Adipocyte (in vitro differentiated cells): ENCODE measurements around the gene GTSE1.

ENCODE experiments used
- DNase-seq: peaks from one replicate; pipeline ENCODE4 v3.0.0-alpha.2; 2015; ENCODE audit warnings: low read depth
- H3K27me3 ChIP-seq: replicated peaks from 2 replicates; pipeline ENCODE4 v1.7.0; 2013; ENCODE audit warnings: mild to moderate bottlenecking, low read length, moderate library complexity; ENCODE audit not compliant: control insufficient read depth, insufficient read depth
- H3K36me3 ChIP-seq: 2 replicates; pipeline ENCODE4 v1.7.0; 2013; ENCODE audit warnings: low read length, mild to moderate bottlenecking, moderate library complexity; ENCODE audit not compliant: control insufficient read depth, insufficient read depth, severe bottlenecking
- H3K4me1 ChIP-seq: 2 replicates; pipeline ENCODE4 v1.7.0; 2013; ENCODE audit warnings: mild to moderate bottlenecking, low read length, moderate library complexity; ENCODE audit not compliant: control insufficient read depth, insufficient read depth
- H3K4me3 ChIP-seq: 2 replicates; pipeline ENCODE4 v1.7.0; 2013; ENCODE audit warnings: mild to moderate bottlenecking, low read length, moderate library complexity
- H3K9ac ChIP-seq: 2 replicates; pipeline ENCODE4 v1.7.0; 2013; ENCODE audit warnings: mild to moderate bottlenecking, low read length, moderate library complexity
- H3K9me3 ChIP-seq: 2 replicates; pipeline ENCODE4 v1.7.0; 2013; ENCODE audit warnings: mild to moderate bottlenecking, low read length, moderate library complexity; ENCODE audit not compliant: control insufficient read depth

GTSE1 gene, protein sequence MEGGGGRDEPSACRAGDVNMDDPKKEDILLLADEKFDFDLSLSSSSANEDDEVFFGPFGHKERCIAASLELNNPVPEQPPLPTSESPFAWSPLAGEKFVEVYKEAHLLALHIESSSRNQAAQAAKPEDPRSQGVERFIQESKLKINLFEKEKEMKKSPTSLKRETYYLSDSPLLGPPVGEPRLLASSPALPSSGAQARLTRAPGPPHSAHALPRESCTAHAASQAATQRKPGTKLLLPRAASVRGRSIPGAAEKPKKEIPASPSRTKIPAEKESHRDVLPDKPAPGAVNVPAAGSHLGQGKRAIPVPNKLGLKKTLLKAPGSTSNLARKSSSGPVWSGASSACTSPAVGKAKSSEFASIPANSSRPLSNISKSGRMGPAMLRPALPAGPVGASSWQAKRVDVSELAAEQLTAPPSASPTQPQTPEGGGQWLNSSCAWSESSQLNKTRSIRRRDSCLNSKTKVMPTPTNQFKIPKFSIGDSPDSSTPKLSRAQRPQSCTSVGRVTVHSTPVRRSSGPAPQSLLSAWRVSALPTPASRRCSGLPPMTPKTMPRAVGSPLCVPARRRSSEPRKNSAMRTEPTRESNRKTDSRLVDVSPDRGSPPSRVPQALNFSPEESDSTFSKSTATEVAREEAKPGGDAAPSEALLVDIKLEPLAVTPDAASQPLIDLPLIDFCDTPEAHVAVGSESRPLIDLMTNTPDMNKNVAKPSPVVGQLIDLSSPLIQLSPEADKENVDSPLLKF

DNA sequence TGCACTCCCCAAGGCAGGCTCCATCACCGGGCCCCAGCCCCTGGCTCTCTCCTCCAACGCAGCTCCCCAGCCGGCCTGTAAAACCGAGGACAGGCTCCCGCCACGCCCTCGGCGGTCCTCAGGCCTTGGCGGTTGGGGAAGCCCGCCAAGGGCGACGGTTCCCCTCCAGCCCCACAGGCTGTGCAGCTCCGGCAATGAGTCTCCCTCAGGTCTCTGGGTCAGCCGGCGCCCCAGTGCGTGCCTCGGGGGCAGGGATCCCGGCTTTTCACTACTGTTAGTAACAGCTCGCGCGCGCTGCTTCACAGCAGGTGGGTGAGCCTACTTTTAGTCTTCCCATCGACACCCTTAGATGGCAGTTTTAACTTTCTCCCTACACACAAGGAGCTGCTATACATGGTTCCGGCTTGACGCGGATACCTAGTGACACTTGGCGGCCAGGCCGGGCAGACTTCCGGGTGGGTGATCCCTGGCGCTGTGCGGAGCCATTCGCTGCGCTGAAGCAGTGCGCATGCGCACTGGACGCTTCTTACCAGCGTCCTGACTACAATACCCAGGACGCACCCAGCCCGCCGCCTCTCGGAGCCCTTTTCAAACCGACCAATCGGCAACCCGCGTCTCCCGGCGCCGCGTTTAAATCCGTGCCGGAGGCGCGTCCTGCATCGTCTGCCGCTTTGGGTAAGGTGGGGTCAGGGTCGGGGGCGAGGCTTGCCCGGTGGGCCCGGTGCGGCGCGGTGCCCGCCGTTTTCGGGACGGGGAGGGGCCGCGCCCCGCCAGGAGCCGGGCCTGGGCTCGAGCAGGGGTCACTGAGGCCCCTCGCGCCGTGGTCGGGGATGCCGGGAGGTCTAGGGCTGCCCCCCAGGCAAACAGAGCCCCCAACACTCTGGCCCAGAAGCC is at the start of gene GTSE1:
Gene GTSE1, plus strand, starts transcription at position 614 of the 894 bp plus-strand sequence. CDS start 531 bp downstream, outside the sequence.
- peak within 1 kb of the TSS; percentile 80 for H3K4me3 ChIP-seq
- H3K27me3 ChIP-seq, result no peaks in the 10 kb centered on the region
- H3K4me1 ChIP-seq, result peaks cover 20% of the 10 kb centered on the region
- H3K9me3 ChIP-seq, result no peaks in the 10 kb centered on the region
- H3K9ac ChIP-seq, result peak within 1 kb of the TSS; percentile 86
- peaks cover 23% of the 10 kb centered on the region for H3K36me3 ChIP-seq
- DNase-seq, result peak; percentile 99

DNA sequence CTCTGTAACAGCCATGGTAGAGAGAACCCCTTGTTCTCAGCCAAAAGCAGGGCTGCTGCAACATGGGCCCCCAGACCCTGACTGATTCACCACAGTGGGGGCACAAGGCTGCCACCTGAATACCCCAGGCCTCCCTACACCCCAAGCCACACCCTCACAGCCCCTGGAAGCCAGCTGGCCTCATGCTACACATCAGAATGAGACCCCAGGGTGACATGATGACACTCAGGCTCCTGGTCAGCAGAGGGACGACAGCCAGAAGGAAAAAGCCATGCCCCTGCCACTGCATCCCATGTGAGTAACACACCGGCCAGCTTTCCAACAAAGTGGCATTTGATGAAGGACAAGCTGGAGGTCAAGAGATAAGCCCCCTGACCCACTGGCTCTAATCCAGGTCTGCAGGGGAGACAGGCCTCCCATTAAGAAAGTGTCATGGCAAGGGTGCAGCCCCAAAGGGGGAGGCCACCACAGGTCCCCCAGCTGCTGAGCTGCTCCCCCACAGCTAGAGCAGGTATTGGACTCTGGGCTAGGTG is 49.2 kb upstream of the GTSE1 start:
- H3K4me1 ChIP-seq, result peaks cover 17% of the 10 kb centered on the region
- no peak overlapping the region for H3K4me3 ChIP-seq
- DNase-seq, result no peak
- peaks cover 6% of the 10 kb centered on the region for H3K36me3 ChIP-seq
- H3K9me3 ChIP-seq, result no peaks in the 10 kb centered on the region
- H3K9ac ChIP-seq, result no peak overlapping the region
- H3K27me3 ChIP-seq, result no peaks in the 10 kb centered on the region

DNA sequence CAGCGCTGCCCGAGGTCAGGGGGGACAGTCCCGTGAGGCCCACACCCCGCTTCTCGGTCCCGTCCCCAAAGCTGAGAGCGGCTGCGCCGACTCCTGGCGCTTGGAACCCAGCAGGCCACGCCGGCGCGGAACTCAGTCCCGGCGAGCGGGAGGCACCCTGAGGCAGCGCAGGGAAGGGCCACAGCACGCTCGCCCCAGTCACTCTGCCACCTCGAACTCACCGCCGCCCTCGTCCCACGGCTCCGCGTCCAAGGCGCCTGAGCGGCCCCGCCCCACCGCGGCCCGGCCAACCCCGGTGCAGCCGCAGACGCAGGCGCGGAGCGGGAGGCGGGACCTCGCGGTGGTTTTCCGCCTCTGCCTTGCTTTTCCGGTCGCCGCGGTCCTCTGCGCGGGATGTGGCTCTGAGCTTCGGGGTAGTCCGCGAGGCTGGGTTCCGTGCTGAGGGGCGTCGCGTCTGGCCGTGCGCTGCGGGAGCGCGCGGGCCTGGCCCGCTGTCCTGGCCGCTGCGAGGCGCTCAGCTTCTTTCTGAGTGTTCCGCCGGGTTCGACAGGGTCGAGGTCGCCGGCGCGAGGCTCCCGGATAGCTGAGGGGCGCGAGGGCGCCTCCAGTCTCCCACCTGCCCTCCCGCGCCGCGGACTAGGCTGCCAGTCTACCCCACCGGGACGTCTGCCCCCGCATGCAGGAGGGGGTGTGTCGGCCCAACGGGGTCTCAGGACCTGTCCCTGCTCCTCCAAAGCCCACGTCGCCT is 46.5 kb upstream of the GTSE1 start, which contains the start of gene CDPF1:
Gene CDPF1, minus strand, starts transcription at position 259 of the 748 bp plus-strand sequence. CDS start 2,009 bp downstream, outside the sequence.
- peak within 1 kb of the TSS; percentile 90 for H3K4me3 ChIP-seq
- H3K9me3 ChIP-seq, result no peaks in the 10 kb centered on the region
- no peaks in the 10 kb centered on the region for H3K36me3 ChIP-seq
- H3K27me3 ChIP-seq, result no peaks in the 10 kb centered on the region
- H3K4me1 ChIP-seq, result peaks cover 14% of the 10 kb centered on the region
- peak within 1 kb of the TSS; percentile 95 for H3K9ac ChIP-seq
- peak; percentile 96 for DNase-seq

DNA sequence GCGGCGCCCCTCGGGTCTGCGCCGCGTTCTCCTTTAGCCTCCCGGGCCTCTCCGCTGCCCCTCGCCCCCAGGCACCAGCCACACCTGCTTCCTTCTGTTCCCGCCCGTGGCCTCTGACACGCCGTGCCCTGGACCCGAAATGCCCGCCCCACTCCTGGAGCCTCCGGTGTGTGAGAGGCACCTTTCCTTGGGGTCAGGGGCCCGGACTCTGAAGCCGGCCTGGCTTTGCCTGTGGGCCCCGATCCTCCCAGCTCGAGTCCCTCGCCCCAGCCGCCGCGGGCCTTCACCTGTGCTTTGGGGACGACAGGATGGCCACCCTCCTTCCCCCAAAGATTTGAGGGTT is 45.9 kb upstream of the GTSE1 start:
- H3K4me1 ChIP-seq, result peaks cover 14% of the 10 kb centered on the region
- no peaks in the 10 kb centered on the region for H3K9me3 ChIP-seq
- H3K9ac ChIP-seq, result peak overlapping the region; percentile 95
- peak overlapping the region; percentile 90 for H3K4me3 ChIP-seq
- no peaks in the 10 kb centered on the region for H3K27me3 ChIP-seq
- H3K36me3 ChIP-seq, result no peaks in the 10 kb centered on the region
- no peak for DNase-seq

DNA sequence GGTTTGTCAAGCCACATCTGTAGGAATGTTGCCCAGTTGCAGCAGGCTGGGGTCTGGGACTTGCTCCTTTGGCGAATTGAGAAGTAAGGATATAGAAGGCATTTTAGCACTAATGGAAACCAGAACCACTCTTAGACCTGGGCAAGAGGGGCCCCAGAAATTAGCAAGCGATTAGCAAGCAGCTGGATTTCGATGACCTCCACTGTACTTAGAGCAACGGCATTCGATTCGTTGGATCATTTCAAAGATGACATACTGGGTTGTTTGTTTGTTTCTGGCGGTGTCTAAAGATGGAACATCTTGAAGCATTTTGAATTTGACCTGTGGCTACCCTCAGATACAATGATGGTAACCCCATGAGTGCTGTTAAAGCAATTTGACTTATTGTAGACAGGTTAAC is 45.4 kb upstream of the GTSE1 start:
- Histone ChIP-seq H3K9ac (peak overlapping the region; percentile 95), H3K4me3 (peak overlapping the region; percentile 90), H3K36me3 (no peaks in the 10 kb centered on the region), H3K4me1 (peaks cover 14% of the 10 kb centered on the region), H3K27me3 (no peaks in the 10 kb centered on the region), H3K9me3 (no peaks in the 10 kb centered on the region)
- DNase-seq, result no peak

DNA sequence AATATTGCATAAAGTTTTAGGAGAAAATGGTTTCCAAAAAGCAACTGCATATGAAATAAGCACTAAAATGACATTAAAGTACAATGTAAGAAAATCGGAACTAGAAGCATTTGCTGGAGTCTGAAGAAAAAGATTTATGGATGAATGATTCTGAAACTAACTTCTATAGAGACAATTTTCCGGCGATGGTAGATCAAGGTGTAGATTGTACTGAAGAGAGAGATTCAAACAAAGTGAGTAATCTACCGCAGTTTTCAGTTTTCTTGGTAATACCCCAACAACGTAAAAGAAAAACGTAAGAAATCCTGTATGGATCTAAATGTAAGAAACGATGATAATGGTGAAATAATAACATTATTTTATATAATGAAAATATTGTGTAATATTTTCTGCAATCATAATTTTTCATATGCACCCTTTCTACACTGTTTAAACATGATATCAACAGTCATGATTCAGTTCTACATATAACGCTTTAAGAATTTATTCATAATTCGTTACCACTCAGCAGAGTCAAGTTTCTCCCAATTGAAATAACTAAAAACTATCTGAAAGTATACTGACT is 44.8 kb upstream of the GTSE1 start:
- no peaks in the 10 kb centered on the region for H3K36me3 ChIP-seq
- H3K4me3 ChIP-seq, result no peak overlapping the region
- peak overlapping the region; percentile 95 for H3K9ac ChIP-seq
- no peaks in the 10 kb centered on the region for H3K27me3 ChIP-seq
- peaks cover 14% of the 10 kb centered on the region for H3K4me1 ChIP-seq
- H3K9me3 ChIP-seq, result no peaks in the 10 kb centered on the region
- no peak for DNase-seq

DNA sequence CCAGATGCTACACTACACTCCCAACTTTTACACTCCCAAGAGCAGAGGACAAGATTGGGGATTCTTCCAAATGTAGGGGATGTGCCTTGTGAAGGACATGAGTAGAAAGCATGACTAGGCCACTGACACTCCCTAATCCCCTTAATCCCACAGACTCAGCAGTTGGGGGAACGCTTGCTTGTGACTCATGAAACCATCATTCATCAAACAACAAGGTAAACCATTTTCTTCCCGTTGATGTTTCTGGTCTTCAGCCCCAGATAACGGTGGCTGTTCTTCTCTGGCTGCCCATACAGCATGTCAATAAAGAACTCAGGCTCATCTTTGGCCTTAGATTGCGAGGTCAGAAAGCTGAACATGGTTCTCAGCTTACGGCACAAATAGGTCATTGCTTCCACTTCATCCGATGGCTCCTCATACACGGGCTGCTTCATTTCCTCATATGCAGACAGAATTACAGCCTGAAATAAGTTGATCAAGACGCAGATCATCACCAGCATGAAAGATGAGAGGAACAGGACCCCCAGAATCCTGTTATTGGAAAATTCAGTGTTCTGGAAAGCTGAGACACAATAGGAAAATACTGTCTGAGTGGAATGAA is 40.2 kb upstream of the GTSE1 start:
- DNase-seq, result no peak
- Histone ChIP-seq H3K9ac (no peak overlapping the region), H3K4me1 (peaks cover 4% of the 10 kb centered on the region), H3K27me3 (peaks cover 10% of the 10 kb centered on the region), H3K36me3 (no peaks in the 10 kb centered on the region), H3K4me3 (no peak overlapping the region), H3K9me3 (no peaks in the 10 kb centered on the region)

DNA sequence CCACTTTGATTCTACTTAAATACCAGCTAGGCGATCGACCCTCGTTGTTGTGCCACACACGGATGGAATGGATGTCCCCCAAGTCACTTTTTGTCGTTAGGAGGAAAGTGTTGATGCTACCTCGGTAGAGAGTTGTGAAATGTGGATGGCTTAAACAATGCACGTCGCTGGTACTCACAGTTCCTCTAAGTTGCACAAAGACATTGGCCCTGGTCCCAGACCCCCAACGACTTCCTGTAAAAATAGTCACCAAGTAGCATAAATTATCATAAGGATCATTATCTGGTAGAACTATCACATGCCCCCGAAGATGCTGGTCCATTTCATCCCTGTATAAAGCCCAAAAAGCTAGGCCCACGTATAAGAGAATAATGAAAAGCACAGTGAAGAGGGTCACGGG is 37.3 kb upstream of the GTSE1 start:
- no peak for DNase-seq
- Histone ChIP-seq H3K36me3 (no peaks in the 10 kb centered on the region), H3K4me3 (no peak overlapping the region), H3K9ac (no peak overlapping the region), H3K27me3 (peaks cover 18% of the 10 kb centered on the region), H3K4me1 (no peaks in the 10 kb centered on the region), H3K9me3 (no peaks in the 10 kb centered on the region)

DNA sequence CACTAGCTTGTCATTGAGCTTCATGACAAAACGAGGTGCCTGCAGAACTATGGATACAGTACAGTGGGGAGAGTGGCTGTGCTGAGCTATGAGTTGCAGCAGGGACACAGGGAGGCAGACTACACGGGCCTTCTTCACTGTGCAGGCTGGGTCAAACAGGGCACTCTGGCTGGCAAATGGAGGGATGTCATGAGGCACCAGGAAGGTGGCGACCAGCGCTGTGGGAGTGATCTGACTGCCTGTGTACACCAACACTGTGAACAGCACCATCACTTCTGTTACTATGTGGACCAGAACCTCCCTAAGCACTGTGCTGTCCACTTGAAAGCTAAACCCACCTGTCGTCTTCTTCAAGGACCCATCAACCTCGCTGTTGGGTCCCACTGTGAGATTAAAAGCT is 36.6 kb upstream of the GTSE1 start:
- H3K9me3 ChIP-seq, result no peaks in the 10 kb centered on the region
- H3K4me3 ChIP-seq, result no peak overlapping the region
- no peak overlapping the region for H3K9ac ChIP-seq
- H3K27me3 ChIP-seq, result peaks cover 18% of the 10 kb centered on the region
- no peaks in the 10 kb centered on the region for H3K4me1 ChIP-seq
- H3K36me3 ChIP-seq, result no peaks in the 10 kb centered on the region
- DNase-seq, result no peak
